GM20000 (cell line): ENCODE results near the gene PTBP2.
A peak's percentile ranks its signal among the peaks of the same experiment; 100 is the strongest.

Experiments used
- DNase-seq: peaks from one replicate; pipeline ENCODE4 v3.0.0; 2012; ENCODE audit warnings: low spot score
- TF ChIP-seq, protein P1 (sequence below): IDR thresholded peaks from 2 replicates; pipeline ENCODE4 v1.5.1; 2012; ENCODE audit warnings: mild to moderate bottlenecking, control low read depth; ENCODE audit errors: extremely low read depth, missing control alignments

PTBP2 gene, protein sequence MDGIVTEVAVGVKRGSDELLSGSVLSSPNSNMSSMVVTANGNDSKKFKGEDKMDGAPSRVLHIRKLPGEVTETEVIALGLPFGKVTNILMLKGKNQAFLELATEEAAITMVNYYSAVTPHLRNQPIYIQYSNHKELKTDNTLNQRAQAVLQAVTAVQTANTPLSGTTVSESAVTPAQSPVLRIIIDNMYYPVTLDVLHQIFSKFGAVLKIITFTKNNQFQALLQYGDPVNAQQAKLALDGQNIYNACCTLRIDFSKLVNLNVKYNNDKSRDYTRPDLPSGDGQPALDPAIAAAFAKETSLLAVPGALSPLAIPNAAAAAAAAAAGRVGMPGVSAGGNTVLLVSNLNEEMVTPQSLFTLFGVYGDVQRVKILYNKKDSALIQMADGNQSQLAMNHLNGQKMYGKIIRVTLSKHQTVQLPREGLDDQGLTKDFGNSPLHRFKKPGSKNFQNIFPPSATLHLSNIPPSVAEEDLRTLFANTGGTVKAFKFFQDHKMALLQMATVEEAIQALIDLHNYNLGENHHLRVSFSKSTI

DNA sequence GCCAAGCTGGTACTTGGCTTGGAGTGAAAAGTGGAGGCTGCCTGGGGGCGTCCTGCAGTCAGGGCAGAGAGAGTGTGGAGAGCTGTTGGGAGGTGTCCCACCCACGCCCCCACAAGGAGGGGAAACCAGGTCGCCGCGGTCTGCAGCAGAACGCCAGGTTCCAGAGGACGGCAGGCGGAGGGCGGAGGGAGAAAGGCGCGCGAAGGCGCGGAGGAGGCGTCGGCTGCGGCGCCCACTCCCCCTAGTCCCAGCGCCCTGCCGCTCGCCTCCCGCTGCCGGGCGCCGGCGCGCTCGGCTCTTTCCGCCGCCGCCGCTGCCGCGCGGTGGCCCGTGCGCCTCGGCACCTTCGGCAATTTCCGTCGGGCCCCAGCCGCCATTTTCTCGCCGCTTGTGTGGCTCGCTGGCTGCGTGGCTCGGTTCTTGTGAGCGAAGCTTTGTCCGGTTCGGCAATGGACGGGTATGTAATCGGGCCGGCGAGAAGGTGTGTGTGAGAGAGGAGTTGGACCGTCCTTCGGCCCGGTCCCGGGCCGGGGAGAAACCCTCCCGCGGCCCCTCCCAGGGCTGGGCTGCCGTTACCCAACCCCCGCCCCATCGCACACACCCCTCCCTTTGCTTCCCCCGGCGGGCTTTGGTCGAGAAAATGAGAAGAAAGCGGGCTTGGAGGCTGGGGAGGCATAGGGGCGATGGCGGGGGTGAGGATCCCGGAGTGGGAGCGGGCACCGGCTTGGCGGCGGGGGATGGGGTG, at the start of gene PTBP2:
TSS of gene PTBP2 (plus strand) at position 369 of the 745 bp plus-strand sequence. CDS start at position 450, 81 bp downstream.
- DNase-seq, result peak; percentile 92
- TF ChIP-seq, protein P1, sequence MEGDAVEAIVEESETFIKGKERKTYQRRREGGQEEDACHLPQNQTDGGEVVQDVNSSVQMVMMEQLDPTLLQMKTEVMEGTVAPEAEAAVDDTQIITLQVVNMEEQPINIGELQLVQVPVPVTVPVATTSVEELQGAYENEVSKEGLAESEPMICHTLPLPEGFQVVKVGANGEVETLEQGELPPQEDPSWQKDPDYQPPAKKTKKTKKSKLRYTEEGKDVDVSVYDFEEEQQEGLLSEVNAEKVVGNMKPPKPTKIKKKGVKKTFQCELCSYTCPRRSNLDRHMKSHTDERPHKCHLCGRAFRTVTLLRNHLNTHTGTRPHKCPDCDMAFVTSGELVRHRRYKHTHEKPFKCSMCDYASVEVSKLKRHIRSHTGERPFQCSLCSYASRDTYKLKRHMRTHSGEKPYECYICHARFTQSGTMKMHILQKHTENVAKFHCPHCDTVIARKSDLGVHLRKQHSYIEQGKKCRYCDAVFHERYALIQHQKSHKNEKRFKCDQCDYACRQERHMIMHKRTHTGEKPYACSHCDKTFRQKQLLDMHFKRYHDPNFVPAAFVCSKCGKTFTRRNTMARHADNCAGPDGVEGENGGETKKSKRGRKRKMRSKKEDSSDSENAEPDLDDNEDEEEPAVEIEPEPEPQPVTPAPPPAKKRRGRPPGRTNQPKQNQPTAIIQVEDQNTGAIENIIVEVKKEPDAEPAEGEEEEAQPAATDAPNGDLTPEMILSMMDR, result no peak

DNA sequence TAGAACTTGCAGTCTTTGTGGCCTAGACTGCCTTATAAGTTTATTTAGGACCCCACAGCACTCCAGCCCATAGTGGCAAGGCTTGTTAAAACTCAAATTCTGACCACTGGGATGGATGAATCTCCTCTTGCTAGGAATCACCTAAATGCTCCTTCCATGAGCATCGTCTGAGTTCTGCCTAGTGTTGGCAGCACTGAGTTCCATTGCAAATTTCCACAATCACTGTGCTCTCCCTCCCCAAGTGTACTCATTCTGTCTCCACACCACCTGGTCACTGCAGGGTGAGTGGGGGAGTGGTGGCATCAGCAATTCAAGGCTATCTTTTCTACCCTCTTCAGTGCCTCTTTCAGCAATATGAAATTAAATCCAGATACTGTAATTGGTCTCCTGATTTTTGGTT, 46.7 kb upstream of the PTBP2 start:
- no peak for DNase-seq

DNA sequence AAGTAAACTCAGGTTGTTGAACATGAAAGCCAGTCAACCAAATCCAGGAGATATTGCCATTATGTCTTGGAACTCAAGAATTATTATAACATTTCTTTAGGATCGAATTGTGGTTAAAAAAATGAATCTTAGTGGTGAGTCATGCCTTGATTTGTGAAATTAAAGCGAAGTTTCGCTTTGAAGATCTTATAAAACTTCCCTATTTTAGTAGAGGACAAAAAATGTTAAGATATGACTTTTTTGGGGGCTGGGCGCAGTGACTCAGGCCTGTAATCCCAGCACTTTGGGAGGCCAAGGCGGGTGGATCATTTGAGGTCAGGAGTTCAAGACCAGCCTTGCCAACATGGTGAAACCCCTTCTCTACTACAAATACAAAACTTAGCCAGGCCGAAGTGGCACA, 39.5 kb upstream of the PTBP2 start:
- TF ChIP-seq, protein P1, result no peak
- DNase-seq, result no peak

More for the DNA sequence above, 46.7 kb upstream of the PTBP2 start:
- TF ChIP-seq, protein P1, result no peak

DNA sequence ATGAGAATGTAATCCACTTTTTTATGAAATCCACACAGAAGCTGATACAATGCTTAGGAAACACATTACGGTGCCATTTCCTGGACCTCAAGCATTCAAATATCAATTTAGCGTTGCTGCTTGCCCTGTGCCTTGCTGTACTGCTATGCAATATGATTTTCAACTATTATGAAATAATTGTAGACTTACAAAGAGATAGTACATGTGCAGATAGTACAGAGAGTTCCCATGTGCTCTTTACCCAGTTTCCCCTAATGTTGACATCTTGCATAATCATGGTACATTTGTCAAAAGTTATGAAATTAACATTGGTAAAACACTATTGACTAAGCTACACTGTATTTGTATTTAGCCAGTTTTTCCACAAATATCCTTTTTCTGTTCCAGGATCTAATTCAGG, 37.7 kb upstream of the PTBP2 start:
- DNase-seq, result no peak
- TF ChIP-seq, protein P1, result no peak

DNA sequence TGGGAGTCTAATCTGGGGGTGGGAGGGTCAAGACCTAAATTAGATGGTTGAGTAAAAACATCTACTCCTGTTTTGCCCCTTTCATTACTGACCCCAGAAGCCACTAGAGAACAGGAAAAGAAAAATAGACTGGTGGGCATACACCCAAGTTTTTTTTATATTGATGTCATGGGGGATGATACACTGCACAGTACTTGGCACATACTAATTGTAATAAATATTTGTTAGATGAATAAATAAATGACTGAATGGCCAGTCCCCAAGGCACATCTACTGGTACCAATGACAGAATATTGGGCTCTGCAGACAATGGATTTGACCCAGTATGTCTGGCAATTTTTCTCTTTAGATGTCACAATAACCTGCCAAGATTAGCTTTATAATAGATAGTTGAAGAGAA, 36.8 kb upstream of the PTBP2 start:
- TF ChIP-seq, protein P1, result no peak
- no peak for DNase-seq

DNA sequence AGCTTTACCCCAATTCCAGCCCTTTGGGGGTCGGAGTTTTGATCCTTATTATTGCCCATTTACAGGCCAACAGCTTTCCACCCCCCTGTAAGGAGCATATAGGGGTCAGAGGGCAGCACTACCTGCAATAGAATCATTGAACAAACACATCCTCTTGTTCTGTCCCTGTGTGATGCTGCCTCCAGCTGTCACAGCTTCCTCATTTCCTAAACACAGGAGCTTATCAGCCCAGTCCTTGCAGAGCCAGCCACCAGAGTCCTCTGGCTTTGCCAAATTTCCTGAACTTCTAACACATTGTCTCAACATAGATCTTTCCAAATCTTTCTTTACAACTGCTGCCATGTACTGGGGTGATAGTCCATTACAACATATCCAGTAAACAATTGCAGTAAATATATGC, 32.8 kb upstream of the PTBP2 start:
- DNase-seq, result no peak

DNA sequence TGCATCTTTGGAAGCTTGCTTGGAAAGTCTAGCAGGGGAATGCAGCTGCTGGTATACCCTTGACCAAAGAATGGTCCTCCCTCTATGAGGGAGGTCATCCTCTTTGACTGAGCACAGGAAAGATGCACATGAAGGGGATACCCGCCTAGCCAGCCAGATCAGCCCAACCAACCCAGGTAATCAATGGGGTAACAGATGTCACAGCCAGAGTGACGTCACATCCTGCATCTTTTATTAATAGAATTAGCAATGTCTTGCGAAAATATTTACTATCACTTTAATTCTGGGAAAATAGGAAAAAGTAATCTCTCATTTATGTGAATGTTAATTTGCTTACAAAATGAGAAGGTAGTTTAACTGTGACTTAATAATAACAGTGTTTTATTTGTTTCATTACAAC, 25.6 kb upstream of the PTBP2 start:
- no peak for DNase-seq
- TF ChIP-seq, protein P1, result no peak

More for the DNA sequence above, 32.8 kb upstream of the PTBP2 start:
- TF ChIP-seq, protein P1, result no peak
